GM18520 (cell line): ENCODE measurements around the gene STXBP1.

Experiments
- ATAC-seq: cut with Tn5 transposase; IDR thresholded peaks from one replicate; pipeline ENCODE4 v1.9.1; 2021; ENCODE audit not compliant: unreplicated experiment

Gene STXBP1

DNA sequence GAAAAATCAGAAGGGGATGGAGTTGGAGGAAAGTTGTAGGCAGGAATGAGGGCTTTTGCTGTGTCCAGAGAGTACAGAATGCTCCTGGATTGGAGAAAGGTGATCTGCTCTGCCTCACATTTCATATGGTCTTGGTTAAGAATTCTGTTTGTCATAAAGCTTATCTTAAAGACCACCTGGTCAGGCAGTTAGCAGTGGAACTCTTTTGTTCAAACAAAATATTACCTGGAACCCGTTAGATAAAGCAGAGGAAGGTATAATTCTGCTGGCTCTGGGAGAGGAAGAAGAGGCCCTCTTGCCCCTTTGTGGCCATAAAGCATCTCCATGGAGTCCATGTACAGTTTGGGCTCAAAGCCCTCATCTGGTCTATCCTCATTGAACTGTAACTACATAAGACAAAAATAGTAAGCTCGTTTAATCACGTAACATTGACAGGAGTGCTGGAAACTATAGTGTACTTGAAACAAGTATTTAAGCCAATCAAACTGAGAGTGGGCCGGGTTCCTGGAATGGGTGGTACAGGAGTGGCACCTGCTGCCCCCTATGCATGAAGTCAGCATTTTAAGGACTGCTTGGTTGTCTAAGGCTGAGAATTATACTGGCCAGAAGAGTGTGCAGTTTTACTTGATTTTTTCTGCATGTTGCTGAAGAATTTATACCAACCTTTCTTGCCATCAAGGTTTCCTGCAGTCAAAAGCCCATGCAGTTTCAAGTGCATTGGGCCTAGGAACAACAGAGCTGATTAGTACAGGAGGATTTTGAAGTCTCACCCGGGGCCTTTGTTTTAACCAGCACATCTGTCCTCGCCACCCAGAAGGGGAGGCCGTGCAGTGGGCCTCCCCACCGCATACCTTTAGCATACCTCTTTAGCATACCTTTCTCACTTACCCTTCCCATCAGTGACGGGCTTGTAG is 39.9 kb downstream of the STXBP1 start:
- ATAC-seq: no peak

DNA sequence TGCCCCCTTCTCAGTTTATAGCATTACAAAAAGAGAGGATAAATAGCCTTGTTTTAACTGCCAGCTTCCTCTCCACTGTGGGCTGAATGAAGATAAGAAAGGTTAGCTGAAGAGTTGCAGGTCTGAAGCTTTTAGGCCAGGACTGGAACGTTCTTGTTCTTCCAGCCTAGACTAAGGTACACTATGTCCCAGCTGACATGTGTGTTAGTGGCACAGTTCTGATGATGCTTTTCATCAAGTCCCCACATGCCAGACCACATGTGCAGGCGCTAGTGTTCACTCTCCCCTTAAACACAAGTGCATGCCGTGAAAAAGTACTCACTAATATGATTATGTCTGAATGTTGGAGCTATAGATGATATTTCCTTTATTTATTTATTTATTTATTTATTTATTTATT is 40.7 kb downstream of the STXBP1 start:
- no peak for ATAC-seq

GRCh38 chr9:127654619-127655018 is 42.5 kb downstream of the STXBP1 start:
- no peak for ATAC-seq

DNA sequence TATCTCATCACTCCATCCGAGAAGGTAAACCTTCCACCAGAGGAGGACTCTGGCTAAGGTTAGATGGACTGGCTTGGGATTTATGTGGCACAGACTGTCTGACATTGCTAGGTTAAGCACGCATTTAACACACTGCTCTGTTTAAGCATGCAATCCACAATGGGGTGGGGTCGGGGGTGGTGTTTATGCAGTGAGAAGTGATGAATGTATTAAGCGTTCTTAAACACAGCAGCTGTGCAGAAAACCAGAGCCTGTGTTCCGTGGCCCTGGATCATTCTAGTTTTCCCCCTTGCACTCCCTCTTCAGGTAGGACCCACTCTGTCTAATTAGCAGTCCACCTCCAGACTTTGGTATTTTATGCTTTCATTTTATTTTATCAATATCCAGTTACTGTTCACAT is 46.4 kb downstream of the STXBP1 start:
- no peak for ATAC-seq

- no peak for ATAC-seq
Observed at GRCh38 chr9:127660886-127661741, 49.0 kb downstream of the STXBP1 start.

DNA sequence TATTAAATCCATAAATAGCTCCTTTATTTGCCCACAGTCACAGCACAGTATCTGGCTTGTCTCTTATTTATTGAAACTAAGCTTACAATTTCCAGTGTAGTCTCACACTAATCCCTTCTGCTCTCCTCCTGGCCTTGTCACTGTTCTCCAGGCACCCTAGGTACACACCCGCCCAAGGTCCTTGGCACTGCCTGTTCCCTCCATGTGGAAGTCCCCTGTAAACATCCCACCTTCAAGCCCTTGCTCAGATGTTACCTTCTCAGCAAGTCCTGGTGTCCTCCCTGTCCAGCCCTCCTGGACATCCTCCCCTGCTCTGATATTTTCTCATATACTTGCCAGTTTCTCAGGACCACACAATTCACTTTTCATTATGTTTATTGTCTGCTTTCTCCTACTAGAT is 50.5 kb downstream of the STXBP1 start:
- ATAC-seq: no peak

- ATAC-seq: no peak
Observed at GRCh38 chr9:127664324-127664677, 52.2 kb downstream of the STXBP1 start.

DNA sequence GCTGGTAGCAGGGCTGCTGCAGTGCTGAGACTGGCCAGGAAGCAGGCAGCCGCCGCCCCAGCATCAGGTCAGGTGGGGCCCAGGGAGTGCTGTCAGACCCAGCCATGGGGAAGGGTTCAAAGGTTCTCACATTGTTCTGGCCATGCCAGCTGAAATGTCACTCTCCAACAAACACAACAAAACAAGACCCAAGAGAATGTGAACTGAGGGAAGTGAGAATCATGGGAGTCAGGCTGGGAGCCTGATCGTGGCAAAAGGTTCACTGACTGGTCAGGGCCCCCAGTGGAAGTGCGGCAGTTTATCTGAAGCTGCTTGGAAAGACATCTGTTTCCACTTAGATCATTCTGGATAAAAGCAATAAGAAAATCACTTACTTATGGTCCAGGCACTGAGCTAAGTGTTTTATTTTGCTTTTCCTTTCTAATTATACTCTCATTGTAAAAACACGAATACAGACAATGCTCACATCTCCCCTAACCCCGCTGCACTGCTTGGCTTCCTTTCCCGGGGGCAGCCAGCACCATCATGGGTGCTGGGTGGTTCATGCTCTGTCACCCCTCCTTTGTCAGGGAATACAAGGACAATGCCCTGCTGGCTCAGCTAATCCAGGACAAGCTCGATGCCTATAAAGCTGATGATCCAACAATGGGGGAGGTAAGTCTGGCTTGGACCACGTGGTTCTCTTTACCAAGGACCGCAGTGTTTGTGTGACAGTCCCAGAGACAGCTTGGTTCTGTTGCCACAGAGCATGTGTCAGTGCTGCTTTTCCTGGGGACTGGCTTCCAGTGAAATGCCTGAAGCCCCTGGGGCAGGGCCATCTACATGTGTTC is 52.8 kb downstream of the STXBP1 start:
- ATAC-seq: no peak

- ATAC-seq: no peak
Observed at GRCh38 chr9:127667127-127667844, 55.2 kb downstream of the STXBP1 start.

GRCh38 chr9:127667906-127668305 is 55.8 kb downstream of the STXBP1 start:
- ATAC-seq: no peak

GRCh38 chr9:127673234-127673633 is 61.2 kb downstream of the STXBP1 start:
- no peak for ATAC-seq

GRCh38 chr9:127676638-127677037 is 64.6 kb downstream of the STXBP1 start:
- no peak for ATAC-seq

DNA sequence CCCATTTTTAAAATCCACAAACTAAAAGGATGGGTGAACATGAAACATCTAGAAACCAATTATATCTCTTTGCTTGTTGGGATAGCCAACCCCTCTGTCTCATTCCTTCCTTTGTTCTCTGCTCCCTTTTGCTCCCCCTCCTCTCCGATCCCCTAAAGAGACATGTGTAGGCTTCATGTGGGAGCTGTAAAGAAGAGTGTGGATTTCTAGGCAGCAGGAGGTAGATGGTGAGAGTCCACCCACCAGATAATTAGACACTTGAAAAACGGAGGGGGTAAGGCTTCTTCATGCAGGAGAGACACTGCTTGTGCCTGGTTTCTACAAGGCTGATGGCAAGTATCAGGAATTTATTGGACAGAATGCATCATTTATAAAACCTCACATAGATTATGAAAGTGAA is 67.4 kb downstream of the STXBP1 start:
- ATAC-seq: no peak

DNA sequence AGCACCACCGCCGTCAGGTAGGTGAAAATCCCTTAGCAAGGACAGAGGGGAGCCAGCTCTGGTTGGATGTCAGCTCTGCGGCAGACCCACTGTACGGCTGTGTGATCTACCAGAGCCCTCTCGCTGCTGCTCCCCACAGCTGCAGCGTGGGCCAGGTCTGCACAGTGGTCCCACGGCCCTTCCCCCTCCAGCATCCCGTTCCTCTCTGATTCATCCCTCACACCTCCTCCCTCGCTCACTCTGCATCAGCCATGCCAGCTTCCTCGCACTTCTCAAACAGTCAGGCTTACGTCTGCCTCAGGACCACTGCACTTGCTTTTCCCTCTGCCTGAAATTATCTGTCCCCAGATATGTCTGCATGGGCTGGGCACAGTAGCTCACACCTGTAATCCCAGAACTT is 68.1 kb downstream of the STXBP1 start:
- no peak for ATAC-seq

DNA sequence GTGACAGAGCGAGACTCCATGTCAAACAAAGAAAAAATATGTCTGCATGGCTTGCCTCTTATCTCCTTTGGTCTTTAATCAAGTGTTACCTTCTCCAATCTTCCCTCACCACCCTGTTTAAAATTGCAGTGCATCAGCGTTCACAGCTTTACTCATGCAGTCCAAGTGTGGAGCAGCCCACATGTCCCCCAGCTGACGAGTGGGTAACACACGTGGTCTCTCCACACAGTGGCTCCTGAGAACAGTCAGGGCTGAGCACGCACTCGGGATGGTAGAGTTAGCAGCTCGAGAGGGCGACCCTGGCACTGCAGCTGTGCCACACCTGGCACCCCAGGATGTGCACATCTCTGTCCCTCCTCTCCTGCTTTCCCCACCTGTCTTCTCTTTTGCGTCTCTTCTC is 68.8 kb downstream of the STXBP1 start:
- ATAC-seq: no peak

DNA sequence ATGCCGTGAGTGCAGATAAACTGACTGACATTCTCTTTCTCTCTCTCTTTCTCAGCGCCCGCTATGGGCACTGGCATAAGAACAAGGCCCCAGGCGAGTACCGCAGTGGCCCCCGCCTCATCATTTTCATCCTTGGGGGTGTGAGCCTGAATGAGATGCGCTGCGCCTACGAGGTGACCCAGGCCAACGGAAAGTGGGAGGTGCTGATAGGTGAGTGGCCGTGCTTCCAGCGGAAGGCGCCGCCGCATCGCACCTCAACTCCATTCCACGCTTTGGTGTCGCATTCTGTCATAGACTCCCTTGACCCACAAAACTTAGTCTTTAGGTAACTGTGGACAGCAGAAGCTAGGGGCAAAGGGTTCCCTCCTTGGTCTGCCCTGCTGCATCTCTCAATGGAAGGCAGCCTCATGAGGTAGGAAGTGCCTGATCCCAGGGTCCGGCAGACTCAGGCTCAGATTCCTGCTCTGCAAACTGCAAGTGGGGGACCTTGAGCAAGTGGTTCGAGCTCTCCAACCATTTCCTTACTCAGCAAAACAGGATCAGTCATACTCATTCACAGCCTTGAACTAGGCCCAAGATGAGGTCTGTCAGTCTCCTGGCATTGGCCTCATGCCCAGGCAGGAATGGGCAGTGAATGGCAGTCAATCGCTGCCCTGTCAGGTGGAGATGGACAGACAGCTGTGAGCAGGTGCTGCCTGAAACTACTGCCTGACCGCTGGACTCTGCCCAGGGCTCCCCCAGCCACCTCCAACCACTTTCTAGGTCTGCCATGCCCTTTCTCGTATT is 70.5 kb downstream of the STXBP1 start:
- ATAC-seq: no peak

- ATAC-seq: no peak
Observed at GRCh38 chr9:127683723-127684122, 71.6 kb downstream of the STXBP1 start.

GRCh38 chr9:127684576-127684975 is 72.5 kb downstream of the STXBP1 start:
- no peak for ATAC-seq

DNA sequence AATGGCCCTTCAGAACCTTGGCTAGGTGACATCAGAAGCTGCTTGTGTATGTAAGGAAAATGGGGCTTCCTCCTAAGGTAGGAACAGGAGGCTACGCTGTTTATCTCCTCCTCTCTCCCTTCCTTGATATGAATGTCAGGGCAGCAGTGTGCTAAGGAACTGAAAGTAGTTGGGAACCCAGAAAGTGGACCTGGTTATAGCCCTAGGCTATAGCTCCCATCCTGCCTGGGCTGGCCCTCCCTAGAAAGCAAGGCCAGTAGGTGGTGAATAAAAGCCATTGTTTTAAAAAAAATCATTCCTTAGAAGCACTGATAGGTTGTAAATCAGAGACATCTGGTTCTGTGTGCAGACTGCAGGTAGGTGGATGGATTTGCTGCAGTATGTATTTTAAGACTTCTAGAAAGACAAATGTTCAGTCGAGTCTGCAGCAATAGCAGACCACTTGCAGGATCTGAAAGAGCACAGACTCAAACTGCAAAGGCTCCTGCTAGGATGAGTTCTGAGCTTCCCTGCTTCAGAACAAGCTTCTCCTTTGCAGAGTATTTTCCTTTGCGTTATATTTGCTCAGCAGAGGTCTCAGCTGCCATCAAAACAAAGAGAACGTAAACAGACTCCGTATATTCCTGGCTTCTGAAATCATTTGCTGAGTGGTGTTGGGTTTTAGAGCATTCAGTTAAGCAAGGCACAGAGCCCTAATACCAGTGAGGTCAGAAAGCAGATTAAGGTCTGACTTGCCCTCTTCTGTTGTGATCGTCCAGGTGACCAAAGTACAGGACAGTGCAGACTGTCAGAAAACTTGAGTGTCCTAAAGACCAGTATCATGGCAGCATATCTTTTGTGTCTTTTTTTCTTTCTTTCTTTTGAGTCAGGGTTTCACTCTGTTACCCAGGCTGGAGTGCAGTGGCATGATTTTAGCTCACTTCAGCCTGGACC is 74.7 kb downstream of the STXBP1 start:
- no peak for ATAC-seq
